22Rv1 (cell line): Measurements from ENCODE around the gene CCDC57.

Source experiments
- ZFX ChIP-seq: fragments of 450-650 bp; IDR thresholded peaks from 2 replicates; pipeline ENCODE4 v1.6.1; 2017; ENCODE audit warnings: antibody characterized with exemption, borderline replicate concordance
- TF ChIP-seq, protein P1 (sequence below): fragments of 450-650 bp; IDR thresholded peaks from 2 replicates; pipeline ENCODE4 v1.5.1; 2017; ENCODE audit warnings: mild to moderate bottlenecking

DNA sequence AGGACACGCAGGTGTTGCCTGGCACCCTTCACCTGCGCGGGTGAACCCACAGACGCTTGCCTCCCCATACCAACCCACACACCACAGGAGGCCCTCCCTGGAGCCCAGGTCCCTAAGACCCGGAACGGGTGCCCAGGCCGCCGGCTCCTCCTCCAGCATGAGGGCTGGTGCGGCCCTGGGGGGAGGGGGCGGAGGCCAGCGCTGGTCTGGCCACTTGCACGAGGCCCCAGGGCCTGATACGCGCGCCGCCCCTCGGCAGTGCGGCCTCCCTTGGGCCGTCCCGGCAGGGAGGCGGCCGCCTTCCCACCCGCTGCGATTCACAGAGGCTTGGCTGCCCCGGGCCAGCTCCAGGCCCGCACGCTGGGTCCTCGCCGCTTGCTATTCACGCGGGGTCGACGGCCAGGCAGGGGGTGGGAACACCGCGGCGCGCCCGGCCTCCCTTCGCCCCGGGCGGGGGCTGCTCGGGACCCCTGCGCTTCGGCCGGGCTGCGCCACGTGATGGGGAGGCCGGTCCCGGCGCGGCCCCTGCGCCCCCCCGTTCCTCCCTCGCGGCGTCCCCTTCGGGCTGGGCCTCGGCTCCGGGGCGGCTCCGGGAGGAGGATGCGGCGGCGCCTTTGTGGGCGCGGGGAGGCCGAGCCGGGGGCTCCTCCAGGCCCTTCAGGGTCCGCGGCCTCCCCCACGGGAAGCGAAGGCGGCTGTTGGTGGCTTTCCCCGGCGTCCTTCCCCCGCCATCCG is 115.3 kb downstream of the CCDC57 start:
- TF ChIP-seq, protein P1, sequence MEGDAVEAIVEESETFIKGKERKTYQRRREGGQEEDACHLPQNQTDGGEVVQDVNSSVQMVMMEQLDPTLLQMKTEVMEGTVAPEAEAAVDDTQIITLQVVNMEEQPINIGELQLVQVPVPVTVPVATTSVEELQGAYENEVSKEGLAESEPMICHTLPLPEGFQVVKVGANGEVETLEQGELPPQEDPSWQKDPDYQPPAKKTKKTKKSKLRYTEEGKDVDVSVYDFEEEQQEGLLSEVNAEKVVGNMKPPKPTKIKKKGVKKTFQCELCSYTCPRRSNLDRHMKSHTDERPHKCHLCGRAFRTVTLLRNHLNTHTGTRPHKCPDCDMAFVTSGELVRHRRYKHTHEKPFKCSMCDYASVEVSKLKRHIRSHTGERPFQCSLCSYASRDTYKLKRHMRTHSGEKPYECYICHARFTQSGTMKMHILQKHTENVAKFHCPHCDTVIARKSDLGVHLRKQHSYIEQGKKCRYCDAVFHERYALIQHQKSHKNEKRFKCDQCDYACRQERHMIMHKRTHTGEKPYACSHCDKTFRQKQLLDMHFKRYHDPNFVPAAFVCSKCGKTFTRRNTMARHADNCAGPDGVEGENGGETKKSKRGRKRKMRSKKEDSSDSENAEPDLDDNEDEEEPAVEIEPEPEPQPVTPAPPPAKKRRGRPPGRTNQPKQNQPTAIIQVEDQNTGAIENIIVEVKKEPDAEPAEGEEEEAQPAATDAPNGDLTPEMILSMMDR = no peak
- no peak for TF ChIP-seq ZFX
